ENCODE results near the gene RIN3.

DNA sequence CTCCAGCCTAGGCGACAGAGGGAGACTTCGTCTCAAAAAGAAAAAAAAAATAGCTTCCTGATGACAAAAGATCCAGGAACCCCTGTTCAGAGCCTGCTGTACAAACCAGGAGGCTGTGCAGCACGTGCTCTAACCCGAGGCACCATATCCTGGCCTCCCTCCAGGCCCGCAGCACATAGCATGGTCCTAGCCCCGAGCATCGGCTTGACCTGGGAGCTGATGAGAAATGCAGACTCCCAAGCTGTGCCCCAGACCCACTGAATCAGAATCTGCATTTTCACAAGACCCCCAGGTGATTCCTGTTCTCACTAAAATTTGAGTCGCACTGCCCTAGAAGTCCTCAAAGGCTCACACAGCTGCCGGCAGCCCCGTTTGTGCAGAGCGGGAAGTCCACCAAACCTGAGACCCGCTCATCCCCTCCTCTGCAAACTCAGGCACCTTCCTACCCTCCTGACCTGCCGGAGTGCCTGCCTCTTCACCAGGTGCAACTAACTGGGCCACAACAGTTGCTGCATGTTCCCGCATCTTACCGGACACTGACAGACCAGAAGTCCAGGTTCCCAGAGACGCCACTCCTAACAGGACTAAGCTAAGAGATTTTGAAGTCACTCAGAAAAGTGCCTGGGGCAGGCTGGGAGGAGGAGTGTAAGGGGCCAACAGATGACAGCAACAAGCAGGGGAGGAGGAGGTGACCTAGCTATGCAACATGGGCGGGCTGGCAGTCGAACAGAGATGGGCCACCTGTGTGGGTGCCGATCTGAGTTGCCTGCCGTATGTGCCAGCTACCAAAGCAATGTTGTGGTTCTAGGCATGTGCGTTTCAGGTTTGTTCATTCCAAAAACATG lies 24.0 kb upstream of the RIN3 start:
- TF ChIP-seq, protein P1, sequence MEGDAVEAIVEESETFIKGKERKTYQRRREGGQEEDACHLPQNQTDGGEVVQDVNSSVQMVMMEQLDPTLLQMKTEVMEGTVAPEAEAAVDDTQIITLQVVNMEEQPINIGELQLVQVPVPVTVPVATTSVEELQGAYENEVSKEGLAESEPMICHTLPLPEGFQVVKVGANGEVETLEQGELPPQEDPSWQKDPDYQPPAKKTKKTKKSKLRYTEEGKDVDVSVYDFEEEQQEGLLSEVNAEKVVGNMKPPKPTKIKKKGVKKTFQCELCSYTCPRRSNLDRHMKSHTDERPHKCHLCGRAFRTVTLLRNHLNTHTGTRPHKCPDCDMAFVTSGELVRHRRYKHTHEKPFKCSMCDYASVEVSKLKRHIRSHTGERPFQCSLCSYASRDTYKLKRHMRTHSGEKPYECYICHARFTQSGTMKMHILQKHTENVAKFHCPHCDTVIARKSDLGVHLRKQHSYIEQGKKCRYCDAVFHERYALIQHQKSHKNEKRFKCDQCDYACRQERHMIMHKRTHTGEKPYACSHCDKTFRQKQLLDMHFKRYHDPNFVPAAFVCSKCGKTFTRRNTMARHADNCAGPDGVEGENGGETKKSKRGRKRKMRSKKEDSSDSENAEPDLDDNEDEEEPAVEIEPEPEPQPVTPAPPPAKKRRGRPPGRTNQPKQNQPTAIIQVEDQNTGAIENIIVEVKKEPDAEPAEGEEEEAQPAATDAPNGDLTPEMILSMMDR (conservative IDR thresholded peaks at IDR 0.05) = no peak
- TF ChIP-seq EZH2 (IDR thresholded peaks at IDR 0.05; ENCODE audit: low read depth) = no peak
